ENCODE data around the gene ORM2.

- no peak for TF ChIP-seq EZH2phosphoT487 (IDR thresholded peaks at IDR 0.05; ENCODE audit: unreplicated experiment)
- TF ChIP-seq, protein P1, sequence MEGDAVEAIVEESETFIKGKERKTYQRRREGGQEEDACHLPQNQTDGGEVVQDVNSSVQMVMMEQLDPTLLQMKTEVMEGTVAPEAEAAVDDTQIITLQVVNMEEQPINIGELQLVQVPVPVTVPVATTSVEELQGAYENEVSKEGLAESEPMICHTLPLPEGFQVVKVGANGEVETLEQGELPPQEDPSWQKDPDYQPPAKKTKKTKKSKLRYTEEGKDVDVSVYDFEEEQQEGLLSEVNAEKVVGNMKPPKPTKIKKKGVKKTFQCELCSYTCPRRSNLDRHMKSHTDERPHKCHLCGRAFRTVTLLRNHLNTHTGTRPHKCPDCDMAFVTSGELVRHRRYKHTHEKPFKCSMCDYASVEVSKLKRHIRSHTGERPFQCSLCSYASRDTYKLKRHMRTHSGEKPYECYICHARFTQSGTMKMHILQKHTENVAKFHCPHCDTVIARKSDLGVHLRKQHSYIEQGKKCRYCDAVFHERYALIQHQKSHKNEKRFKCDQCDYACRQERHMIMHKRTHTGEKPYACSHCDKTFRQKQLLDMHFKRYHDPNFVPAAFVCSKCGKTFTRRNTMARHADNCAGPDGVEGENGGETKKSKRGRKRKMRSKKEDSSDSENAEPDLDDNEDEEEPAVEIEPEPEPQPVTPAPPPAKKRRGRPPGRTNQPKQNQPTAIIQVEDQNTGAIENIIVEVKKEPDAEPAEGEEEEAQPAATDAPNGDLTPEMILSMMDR (conservative IDR thresholded peaks at IDR 0.05; ENCODE audit: low read depth in 2 of 2), result no peak
- TF ChIP-seq ZNF331 (CRISPR knock-in tag; IDR thresholded peaks at IDR 0.05; ENCODE audit: low read depth), result no peak
- TF ChIP-seq EZH2 (IDR thresholded peaks at IDR 0.05; ENCODE audit: low read depth, unreplicated experiment), result no peak
- TF ChIP-seq POLR2AphosphoS5 (IDR thresholded peaks at IDR 0.05; ENCODE audit: low read depth), result no peak
- no peak for TF ChIP-seq CREB1 (CRISPR knock-in tag; IDR thresholded peaks at IDR 0.05; ENCODE audit: low read depth)
- no peak for TF ChIP-seq JUNB (IDR thresholded peaks at IDR 0.05; ENCODE audit: unreplicated experiment)
These were observed 25.1 kb upstream of the ORM2 start for GRCh38 chr9:114304416-114305188.
